Left hindlimb (tissue), 1 donor: ENCODE data around the gene PDIA2.
"Not testable (repeated sequence)": the region's sequence is repeated elsewhere in the genome, so short reads cannot be mapped to it uniquely, and the experiment has no call there.

Experiments
- DNase-seq: peaks from one replicate; pipeline ENCODE4 v3.0.0-alpha.2; 2018

Gene PDIA2

DNA sequence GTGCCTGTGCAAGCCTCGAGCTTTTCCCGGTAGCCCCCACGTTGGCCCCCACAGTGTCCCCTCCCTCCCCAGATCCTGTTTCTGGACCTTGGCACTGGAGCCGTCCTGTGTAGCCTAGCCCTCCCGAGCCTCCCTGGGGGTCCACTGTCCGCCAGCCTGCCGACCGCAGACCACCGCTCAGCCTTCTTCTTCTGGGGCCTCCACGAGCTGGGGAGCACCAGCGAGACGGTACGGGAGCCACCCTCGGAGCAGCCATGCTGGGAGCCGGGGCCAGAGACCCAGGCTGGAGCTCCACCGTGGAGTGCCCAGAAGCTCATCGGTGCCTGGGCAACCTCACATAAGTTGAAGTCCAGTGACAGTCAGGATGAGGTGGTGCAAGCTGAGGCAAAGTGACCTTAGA lies 19.0 kb upstream of the PDIA2 start:
- DNase-seq = no peak

DNA sequence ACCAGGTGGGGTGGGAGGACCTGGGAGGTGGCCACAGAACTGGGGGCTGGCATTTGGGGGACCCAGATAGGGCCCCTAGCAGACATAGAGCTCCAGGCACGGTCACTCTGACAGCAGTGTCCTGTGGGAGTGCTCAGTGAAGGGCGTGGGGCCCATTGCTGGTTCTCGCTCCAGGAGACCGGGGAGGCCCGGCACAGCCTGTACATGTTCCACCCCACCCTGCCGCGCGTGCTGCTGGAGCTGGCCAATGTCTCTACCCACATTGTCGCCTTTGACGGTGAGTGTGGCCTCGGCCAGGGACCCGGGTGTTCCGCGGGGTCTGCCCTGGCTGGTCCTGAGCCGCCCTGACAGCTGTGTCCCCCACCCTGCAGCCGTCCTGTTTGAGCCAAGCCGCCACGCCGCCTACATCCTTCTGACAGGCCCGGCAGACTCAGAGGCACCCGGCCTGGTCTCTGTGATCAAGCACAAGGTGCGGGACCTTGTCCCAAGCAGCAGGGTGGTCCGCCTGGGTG lies 18.5 kb upstream of the PDIA2 start:
- no peak for DNase-seq

DNA sequence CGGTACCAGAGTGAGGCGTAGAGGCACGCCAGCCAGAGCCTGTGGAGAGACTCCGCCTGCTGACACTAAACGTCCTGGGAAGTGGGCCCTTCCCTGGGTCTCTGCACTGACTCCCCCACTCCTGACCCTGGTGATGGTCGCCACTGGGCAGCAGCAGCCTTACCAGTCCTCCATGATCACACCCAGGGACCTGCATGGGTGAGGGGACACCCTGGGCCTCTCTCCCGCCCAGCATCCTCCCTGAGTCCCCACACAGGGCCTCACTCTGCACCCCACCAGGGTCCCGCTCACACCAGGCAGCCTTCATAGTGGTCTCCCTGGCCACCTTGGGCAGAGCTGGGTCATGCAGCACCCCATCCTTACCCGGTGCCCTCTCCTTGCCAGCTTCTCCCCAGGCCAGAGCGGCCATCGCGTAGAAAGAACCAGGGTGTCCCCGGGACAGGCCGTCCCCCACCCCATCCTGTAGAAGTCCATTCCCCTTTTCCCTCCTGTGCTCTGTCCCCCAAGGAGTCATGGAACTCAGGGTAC lies 17.9 kb upstream of the PDIA2 start:
- no peak for DNase-seq

DNA sequence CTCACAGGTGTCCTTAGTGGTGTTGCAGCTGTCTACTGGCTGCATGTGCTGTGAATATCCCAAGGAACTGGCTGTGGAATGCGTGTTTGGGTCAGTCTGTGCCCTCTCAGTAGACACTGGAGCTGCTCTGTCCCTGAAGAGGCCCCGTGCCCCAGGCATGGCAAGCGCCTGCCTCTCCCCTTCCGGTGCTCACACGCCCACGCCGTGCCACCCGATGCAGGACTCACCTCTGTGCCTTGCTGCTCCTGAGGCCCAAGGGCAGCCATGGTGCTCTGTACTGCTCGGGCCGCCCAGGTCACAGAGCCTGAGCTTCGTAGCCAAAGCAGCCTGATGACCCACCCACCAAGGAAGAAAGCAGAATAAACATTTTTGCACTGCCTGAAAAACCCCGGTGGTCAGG lies 17.3 kb upstream of the PDIA2 start:
- DNase-seq = no peak

DNA sequence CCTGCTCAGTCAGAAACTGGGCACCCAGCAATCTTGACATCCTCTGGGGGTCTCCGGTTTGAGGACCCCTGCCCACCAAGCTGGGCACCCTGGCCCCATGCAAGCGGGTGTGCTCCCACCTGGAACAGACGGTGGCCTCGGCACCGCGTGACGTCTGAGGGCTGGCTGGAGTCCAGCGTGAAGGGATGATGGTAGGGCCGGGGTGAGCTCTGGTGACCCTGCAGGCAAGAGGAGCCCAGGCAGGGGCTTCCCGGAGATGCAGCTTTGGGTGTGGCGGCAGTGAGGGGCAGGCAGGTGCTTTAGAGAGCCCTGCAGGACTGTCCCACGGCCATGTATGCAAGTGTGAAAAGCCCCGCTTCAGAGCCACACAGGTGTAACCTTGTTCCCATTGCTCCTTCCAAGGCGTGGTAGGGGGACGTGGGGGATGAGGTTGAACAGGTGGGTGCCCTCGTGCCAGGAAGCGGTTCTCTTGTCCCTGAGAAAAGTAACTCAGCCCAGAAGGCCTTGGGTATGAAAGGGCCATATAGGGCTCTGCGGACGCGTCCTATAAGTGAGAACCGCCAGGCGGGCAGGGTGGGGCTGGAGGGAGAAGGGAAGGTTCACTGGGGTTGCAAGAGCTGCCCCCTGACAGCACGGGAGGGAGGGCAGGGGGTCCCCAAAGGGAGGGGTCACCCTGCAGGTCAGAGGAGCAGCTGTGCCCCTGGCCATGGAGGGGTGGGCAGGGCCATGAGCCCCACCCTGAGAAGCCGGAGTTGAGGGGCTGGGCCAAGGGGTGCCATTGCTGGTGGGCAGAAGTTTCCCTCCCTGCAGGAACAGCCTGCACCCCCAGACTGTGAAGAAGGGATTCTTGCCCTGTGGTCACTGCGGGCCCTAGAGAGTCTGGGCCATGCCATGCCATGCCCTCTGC lies 16.5 kb upstream of the PDIA2 start:
- no peak for DNase-seq

DNA sequence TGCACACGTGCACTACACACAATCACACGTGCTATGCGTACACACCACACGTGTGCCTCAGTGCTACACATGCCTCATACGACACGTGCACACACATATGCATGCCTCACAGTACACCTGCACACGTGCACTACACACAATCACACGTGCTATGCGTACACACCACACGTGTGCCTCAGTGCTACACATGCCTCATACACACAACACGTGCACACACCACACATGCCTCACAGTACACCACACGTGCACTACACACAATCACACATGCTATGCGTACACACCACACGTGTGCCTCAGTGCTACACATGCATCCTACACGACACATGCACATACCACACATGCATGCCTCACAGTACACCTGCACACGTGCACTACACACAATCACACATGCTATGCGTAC lies 15.4 kb upstream of the PDIA2 start:
- DNase-seq = not testable (repeated sequence)

DNA sequence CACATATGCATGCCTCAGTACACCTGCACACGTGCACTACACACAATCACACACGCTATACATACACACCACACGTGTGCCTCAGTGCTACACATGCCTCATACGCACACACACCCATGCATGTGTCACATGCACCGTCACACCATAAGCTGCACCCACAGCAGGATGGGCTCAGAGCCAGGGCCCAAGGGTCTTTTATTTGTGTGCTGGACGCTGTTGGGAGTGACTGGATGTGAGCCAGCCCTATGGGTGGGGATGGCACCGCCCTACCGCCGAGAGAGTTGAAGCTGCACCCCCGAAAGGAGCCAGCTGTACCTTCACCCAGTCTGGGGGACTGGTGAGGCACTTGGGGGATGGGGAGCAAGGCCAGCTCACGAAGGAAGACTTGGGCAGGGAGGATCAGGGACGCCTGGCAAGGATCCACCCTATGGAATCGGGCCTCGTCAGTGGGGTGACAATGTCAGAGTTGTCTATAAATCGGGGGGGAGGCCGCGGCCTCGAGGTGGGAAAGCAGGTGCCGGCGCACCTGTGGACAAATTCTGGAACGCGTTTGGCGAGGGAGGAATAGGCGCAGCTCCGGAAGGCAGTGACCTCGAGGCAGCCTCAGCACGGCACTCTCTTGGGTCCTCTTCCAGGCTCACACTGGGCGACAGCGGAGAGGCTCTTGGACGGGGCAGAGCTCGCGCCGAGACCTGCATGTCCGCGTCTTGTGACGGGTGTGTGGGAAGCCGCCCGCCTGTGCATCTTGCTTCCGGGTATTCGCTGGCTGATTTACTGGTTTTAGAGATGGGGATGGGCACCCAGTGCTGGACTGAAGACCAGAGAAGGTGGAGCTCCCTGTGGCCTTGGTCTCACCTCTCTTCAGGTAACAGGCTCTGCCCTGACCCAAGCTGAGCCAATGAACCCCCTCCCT lies 14.6 kb upstream of the PDIA2 start:
- no peak for DNase-seq

DNA sequence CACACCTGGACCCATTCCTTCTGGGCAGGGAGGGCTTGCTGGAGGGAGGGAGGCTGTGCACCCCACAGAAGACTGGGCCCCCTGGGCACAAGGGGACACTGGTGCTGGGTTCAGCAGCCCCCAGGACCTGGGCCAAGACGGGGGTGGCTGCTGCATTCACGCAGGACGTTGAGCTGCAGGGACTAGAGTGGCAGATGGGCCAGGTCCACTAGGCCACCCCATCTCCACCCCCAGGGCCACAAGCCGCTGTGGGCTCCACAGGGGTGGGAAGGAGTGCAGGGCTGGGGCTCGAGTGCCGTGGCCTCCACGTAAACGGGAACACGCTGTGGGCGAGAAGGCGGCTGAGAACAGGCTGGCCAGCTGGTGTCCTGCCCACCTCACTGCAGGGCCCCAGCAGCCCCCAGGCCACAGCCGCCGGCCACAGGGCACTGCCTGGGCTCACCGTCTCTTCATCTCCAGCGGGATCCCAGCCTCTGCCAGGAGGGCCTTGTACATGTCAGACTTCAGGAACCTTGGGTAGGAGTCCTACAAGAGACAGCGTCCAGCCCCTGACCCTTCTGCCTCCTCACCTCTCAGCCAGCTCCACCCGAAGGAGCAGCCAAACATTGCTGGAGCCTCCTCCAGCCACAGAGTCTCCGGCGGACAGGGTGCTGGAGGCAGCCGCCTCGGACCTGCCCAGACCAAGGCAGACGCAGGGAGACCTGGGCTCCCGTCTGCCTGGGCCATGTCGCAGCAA lies 13.7 kb upstream of the PDIA2 start:
- DNase-seq = no peak

DNA sequence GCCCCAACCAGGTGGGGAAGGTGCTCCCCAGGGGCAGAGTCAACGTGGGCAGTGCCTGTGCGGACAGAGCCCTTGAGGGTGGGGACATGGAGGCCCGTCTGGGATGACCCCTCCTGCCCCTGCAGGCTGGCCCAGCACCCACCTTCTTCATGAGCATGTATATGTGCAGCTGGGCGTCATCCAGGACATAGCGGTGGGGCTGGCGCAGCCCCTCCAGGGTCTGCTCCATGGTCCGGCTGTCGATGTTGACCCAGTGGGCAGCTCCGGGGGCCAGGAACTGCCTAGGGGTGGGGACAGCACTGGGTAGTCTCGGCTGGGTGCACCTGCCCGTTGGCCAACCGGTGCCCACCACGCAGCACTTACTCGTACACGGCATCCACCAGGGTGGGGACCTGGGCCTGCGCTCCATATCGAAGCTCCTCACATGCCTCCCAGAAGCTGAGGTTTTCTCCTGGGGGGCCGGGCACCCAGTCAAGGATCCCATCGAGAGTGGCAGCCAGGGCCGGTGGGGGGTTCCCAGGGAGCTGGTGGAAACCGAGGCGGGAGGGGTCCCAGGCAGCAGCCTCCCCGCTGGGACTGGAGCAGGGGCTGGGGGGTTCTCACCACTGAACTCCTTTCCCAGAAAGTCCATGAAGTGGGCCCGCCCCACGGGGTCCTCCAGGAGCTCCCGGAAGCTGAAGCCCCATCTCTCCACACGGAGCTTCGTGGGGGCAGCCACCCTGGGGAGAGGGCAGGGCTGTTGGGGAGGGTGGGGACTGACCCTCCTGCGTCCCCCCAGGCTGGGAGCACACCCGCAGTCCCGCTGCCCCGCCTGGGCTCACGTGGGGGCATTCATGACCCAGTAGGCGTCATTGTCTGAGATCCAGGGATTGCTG lies 12.3 kb upstream of the PDIA2 start:
- no peak for DNase-seq

DNA sequence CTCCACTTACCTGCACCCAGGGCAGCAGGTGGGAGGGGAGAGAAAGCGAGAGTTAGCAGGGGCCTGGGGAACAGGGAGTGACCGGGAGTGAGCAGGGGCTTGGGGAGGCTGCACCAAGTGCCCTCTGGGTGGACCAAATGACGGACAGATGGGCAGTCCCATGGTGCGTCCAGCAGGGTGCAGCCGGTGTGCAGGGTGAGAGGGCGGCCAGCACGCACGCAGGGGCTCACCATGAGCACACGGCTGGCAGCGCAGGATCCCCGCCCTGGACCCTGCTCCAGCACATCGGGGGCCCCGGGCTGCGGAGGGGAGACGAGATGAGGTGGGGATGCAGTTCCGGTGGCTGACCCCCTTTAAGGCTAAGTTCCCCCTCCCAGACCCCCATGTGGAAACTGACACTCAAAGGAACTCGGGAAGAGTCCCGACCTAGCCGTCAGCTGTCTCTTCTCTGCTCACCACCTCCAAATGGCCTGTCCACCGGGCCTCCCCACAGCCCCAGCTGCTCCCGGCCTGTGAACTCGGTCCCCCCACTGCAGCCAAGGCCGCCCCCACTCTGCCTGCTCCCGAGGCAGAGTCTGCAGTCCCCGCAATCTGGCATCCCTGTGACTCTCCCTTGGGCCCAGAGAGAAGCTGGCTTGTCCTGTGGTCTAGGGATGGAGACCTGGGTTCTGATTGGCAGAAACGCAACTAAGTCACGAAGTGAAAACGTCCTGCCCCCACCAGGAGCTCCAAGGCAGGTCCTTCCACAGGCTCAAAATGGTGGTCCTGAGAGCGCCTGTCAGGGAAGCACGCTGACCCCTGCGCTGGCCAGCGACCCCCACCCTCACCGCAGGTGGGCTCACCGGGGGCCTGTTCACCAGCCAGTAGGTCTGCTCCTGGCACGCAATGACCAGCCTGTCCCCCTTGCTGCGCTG lies 10.1 kb upstream of the PDIA2 start:
- no peak for DNase-seq

DNA sequence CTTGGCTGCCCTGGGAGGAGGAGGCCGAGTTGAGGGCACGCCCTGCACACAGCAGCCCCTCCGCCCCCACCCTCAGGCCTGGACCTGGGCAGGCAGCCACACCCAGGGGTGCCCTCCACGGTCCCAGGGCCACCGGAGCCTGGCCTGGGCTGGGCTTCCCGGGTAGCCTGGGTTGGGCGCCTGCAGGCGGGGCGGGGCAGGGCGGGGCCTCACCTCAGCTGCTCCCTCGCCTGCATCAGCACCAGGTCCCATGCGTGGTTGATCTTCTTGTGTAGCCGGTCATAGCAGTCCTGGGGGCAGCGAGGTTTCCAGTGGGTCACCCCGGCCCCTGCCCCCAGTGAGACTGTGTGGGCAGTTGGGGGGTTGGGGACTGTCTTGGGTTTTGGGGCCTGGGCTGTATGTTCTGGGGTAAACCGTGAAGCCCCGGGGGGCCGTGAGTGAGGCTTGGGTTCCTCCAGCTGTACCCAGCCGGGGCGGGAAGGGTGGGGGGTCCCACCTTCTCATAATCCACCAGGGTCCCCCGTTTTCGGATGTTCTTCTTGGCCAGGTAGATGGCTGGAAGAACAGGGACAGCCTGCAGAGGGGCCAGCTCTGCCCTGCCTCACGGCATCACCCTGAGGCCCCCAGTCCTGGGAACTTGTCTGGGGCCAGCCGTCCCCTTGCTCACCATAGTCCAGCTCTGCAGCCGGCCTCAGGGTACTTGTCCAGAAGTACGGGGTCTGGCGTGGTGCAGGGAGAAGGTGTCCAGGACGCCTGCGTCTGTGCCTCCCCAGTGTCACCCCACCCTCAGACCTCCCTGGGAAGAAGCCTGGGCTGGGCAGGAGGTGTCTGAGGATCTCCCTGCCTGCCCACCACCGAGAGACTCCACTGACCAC lies 9.2 kb upstream of the PDIA2 start:
- no peak for DNase-seq

DNA sequence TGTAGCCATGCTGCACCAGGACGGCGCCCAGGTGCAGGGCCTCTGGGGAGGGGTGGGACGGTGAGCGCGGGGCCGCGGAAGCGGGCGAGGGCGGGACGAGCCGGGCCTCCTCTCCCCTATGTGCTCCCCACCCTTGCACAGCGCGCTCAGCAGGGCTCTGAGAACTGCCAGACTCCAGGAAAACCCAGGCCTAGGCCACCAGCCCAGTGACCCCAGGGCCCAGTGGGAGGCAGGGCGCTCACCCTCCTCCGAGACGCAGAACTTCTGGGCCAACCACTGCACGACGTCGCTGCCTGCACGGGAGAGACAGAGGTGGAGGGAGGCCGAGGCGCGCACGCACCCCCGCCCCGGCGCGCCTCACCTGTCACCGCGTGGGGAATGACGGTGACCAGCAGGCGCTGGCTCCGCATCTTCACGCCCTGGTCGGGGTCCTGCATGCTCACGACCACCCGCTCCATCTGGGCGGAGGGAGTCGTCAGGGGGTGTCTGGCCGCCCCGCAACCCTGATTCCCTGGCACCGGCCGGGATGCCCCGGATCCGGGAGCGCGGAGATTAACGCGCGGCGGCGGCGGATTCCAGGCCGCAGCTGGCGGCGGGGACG lies 7.8 kb upstream of the PDIA2 start:
- no peak for DNase-seq

DNA sequence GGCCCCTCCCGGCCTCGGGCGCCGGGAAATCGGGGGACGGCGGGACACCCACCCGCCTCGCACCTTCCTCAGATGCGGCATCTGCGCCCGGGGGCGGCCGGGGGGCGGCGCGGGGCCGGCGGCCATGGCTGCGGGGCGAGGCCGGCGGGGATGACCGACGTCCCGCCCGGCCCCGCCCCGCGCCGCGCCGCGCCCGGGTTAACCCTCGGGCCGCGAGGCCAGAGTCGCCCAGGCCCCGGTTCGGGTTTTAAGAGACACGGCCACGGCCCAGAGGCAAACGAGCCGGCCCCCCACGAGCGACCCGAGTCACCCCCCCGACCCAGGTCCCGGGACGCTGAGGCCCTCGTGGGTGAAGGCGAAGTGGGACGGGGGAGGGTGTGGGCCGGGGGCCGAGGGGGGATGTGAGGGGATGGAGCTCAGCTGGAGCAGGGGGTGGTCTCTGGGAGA lies 7.2 kb upstream of the PDIA2 start, which contains the start of gene RGS11:
Gene RGS11, minus strand, starts transcription at position 159 of the 447 bp plus-strand sequence. Its CDS starts 33 bp downstream, at position 126.
- DNase-seq = no peak

DNA sequence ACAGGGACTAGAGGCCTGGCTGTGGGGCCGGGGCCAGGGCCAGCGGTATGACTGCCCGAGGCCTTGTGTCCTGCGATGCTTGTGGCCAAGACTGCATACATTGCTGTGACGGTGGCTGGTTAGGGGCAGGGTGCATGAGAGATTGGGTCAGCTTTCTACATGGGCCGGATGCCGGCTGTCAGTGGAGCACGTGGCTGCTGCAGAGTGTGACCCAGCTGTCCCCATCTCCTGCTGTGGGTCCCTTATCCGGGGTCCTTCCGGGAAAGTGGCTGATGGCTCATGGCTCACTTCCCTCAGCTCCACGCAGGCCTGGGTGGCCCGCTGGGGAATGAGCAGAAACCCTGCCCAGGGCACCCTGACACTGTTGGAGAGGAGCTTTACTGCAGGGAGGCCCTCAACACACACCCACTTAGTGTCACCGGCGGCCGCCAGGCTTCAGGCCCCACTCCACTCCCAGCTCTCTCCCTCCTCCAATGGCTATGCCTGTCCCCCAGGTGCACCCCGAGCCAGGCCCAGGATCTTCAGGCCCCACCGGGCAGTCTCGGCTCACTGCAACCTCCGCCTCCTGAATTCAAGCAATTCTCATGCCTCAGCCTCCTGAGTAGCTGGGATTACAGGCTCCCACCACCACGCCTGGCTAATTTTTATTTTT lies 6.4 kb upstream of the PDIA2 start:
- no peak for DNase-seq

DNA sequence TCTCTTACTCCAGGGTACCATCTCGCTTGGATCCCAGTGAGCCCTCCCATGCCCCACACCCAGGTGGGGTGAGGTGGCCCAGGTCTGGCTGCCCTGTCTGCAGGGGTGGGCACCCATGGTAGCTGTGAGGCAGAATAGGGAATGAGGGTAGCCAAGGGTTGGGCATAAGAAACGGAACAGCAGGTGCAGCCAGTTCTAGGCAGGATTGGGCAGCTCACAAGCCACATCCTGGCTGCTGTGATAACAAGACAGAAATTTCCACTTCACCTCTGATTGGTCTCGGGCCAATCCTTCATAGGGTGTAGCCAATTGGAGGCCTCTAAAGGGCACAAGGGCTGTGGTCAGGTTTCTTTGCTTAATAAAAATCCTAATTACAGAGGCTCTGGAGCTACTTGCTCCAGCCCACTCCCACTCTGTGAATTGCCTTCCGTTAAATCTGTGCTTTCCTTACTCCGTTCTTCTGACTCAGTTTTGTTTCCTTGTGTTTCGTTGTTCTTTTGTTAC lies 4.0 kb upstream of the PDIA2 start:
- no peak for DNase-seq

DNA sequence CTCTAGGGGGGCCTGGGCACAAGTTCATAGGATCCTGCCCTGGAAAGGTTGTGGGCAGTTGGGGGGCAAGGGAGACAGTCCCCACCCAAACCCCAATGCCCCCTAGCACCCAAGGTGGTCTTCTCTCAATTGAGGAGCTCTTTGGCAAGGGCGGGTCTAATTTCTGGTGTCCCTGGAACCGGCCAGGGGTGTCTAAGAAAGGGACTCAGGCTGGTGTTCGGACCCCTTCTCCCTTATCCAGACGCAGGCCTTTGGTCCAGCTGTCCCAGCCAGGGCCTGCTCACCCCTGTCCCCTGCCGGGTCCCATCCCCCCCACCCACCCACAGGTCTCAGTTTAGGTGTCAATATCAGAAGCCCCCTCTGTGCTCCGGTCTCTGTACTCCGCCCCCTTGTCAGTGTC lies 3.4 kb upstream of the PDIA2 start:
- no peak for DNase-seq

DNA sequence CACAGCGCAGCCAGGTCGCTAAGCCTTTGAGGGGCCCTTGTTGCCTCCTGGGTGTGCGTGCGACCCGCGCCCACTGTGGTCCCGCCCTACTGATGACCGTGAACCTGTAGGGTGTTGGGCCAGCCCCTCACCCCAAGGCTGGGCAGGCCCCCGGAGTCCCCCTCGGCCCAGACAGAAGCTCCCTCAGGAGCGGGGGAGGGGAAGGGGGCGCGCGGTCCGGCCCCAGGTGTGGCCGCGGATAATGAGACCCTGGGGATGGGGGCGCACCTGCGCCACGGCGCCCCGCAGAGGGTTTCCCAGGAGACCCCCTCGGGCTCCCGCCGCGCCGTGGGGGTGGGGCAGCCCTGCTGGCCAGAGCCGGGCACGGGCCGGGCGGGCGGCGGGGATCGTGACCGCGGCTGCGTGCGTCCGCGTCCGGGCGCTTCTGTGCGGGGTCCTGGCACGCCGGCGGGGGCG lies 2.9 kb upstream of the PDIA2 start:
- no peak for DNase-seq

DNA sequence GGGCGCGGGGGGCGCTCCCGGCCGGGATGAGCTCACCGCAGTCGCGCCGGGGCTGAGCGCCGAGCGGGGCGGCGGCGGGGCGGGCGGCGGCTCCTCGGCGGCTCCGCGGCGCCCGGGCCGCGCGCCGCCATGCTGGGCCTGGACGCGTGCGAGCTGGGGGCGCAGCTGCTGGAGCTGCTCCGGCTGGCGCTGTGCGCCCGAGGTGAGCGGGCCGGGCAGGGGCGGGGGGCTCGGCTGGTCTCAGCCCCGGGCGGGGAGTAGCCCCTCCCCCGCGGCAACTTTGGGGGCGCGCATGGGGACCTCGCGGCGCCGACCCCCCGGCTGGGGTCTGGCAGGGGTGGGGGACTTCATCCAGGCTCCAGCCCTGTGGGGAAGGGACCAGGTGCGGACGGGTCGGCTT lies 2.4 kb upstream of the PDIA2 start, which contains the start of gene ARHGDIG:
Gene ARHGDIG, plus strand, starts transcription at position 40 of the 400 bp plus-strand sequence. Its CDS starts 90 bp downstream, at position 130.
- no peak for DNase-seq
